GM21528 (cell line): Measurements from ENCODE around the gene KRTAP5-6.

Source experiments
- ATAC-seq: cut with Tn5 transposase; IDR thresholded peaks from one replicate; pipeline ENCODE4 v1.9.1; 2021; ENCODE audit warnings: mild to moderate bottlenecking, moderate library complexity; ENCODE audit not compliant: unreplicated experiment, low FRiP score

Gene KRTAP5-6

DNA sequence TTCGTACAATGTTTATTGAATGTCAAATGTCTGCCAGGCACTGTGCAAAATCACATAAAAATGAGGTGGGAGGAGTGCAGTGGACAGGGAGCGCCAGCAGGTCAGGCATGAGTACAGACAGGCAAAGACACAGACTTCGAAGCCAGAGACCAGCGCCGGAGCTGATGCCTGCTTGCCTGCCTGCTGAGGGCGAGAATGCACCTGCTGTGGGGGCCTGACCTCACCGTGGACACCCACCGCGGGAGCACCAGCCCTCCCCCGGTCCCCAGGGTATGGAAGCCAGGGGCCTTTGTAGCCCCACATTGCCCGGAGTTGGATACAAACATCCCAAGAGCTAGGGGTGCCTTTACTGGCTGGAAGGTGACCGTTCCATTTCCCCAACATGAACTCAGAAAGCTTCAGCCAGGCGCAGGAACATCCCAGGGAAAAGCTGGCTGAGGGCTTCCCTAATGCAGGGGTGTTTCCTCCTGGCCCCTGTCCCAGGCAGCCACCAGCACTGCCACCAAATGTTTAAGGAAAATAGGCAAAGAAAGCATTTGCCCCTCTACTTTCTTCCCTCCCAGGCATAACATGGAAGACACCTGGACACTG is 35.5 kb downstream of the KRTAP5-6 start:
- no peak for ATAC-seq

DNA sequence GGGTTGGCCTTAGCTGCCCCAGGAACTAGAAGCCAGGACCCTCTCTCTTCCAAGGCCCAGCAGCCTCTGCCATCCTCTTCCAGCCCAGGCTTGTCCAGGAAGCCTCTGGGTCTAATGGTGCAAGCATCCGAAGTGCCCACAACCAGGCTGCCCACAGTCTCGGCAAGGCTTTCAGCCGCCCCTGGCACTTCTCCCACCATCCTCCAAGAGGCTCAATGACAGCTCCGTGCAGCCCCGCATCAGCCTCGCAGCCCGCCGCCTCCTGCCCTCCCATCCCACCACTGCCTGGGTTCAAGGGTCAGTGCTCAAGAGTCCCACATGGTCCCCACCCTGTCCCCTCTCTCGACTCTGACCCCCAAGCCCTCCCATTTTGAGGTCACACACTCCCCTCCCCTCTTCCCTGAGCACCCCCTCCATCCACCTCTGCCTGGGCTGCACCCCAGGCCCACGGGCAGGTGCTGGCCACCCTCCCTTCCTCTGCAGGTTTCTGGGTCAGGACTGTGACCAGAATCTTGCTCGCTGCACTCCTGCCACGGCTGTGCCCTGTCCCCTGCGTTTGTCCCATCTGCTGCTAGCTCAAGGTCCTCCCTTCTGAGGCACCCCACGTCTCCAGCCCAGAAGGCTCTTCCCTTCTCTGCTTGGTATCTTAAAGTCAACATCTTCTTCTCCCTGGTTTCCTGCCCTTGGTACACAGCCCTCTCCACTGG is 36.2 kb downstream of the KRTAP5-6 start:
- no peak for ATAC-seq

DNA sequence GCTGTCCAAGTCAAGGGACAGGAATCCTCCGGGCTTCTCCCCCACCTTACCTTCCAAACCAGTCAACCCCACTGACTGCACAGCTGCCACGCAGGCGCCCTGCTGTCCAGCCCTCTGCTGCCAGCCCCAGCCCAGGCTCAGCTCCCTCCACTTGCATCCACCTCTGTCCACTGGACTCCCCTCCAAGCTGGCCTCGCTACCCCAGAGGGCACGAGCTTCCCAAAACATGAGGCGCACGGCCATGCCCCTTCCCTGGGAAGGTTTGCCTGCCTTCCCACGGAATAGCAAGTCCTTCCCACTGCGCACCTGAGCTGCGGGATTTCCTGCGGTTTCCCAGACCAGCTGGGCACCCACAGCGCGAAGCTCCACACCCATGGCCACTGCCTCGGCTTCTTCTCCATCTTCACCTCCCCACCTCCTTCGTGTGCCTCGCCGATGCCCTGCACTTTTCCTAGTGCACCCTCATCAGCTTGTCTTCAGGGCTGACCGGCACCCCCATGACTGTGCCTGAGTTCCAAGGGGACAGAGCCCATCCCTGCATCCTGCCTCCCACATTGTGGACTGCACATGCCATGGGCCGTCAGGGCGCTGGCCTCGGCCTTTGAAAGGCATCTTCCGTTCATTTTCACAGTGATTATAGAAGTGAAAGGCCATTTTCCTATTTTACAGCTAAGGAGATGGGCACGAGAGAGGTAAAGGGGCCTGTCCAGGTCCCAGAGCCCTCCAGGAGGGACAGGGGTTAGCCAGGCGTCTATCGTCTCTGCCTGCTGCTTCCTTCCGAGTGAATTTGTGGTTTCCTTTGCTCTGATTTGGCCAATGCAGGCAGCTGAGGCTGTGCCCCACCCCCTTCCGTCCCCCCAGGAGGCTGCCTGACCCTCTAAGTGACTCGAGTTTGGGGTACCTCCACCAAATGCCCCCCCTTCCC is 37.0 kb downstream of the KRTAP5-6 start:
- no peak for ATAC-seq

DNA sequence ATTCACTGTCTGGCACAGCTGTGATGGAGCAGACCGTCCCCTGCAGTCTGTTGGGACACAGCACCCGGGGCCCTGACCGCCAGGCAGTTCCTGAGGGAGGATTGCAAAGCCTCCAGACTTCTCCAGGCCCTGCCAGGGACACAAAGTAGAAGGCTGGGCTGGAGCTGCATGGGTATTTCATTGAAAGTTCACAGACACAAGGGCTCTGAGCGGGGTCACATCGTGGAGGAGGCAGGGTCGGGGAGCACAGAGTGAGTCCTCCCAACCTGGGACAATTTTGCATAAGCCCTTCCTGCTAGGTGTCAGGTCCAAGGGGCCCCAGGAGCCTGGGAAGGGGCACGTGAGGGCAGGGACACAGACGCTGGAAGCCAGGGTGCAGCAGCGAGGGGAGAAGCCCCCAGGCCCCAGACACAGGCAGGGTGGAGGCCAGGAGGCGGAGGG is 37.7 kb downstream of the KRTAP5-6 start:
- no peak for ATAC-seq

DNA sequence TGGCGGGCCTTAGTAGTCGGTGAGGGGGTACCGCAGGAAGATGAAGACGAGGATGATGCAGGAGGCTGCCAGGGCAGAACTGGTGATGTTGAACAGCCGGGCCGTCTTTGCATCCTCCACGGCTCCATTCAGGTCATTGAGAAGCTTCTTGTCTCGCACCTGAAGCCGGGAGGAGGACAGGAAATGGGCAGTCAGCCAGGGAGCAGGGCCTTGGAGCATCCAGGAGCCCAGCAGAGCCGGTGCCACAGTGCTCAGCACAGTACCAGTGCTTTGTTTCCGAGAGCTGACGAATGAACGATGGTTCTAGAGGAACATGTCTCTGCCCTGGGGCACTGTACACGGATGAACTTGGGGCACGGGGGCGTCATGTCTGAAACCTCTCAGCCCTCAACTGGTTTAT is 38.3 kb downstream of the KRTAP5-6 start:
- ATAC-seq = no peak

DNA sequence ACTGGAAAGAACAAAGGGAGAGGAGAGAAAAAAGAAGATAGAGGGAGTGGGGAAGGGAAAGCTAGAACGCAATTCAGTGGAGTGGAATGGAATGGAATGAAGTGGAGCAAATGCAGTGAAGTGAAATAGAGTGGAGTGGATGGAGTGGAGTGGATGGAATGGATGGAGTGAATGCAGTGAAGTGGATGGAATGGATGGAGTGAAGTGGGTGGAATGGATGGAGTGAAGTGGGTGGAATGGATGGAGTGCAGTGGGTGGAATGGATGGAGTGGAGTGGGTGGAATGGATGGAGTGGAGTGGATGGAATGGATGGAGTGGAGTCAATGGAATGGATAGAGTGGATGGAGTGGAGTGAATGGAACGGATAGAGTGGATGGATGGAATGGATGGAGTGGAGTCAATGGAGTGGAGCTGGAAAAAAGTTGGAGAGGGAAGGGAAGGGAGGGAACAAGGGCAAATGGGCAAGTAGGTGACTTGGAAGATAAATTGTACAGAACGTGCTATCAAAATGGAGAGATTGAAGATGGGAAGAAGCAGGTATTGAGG is 39.5 kb downstream of the KRTAP5-6 start:
- no peak for ATAC-seq

DNA sequence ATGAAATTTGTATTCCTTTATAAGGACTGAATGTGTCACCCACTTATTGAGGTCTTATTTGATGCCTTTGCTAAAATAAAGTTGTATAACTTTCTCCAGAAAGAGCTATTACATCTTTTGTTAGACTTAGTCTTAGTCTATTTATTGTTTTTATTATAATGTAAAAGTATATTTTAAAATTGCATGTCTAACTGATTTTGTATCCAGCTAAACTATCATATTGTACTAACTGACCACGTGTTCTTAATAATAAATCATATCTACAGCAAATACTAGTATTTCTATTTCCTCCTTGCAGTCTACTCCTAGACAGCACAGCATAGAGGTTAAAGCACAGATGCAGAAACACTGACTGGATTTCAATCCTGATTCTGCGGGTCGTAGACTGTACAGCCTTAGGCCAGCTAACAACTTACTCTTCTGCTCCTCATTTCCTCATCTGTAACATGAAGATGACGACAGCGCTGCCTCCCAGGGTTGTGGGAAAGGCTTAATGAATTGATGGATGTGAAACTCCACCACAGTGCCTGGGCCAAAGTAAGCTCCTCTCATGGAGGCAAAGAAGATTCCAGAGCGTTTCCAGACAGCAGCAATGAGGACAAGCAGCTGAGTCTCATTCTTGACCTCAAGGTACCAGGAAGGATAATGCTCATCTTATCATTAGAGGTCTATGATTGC is 40.2 kb downstream of the KRTAP5-6 start:
- no peak for ATAC-seq

DNA sequence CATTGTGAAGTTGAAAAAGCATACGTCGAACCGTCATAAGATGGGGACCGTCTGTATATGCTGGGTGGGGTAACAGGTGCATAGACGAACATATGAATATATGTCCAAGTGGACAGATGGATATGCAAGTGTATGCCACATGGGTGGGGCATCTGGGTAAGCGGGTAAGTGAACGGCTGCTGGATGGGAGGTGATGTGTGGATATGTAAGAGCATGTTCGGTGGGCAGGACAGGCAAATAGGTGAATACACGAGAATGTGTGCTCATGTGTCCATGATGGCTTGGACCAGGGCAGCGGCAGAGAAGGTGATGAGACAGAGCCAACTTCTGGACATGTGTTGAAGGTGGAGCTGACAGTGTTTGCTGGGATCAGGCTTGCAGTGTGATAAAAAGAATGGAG is 41.4 kb downstream of the KRTAP5-6 start:
- no peak for ATAC-seq

DNA sequence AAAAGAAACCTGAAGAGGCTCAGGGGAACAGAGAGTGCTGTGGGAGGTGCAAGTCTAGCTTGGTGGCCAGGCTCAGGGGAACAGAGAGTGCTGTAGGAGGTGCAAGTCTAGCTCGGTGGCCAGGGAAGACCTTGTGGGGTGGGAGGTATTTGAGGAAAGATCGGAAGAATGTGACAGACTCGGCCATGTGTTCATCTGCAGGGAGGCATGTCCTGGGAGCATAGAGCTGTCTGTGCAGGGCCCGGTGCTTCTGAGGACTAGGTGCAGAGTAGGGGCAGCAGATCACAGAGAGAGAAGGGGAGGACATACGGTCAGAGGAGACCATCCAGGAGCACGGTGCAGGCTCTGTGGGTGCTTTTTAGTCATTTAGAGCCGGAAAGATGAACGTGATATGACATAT is 42.6 kb downstream of the KRTAP5-6 start:
- ATAC-seq = no peak

DNA sequence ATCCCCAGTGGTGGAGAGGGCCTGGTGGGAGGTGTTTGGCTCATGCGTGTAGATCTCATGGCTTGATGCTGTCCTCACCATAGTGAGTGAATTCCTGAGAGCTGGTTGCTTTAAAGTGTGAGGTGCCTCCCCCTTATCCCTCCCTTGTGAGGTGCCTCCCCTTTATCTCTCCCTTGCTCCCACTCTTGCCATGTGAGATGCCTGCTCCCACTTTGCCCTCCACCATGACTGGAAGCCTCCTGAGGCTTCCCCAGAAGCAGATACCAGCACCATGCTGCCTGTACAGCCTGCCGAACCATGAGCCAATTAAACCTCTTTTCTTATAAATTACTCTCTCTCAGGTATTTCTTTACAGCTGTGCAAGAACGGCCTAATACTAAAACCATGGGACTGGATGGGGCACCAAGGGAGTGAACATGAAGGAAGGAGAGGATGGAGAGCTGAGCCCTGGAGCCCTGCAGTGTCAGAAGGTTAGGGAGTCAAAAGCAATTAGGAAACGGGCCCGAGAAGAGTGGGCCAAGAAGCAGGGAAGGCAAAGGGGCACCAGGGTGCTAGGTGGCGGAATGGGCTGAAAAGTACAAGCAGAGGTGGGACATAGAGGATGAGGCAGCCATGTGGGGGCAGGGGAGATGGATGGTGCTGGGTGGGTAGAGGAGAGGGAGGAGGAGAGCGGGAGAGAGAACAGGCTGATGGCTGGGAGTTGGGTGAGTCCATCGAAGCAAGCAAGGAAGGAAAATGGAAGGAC is 44.0 kb downstream of the KRTAP5-6 start:
- no peak for ATAC-seq

DNA sequence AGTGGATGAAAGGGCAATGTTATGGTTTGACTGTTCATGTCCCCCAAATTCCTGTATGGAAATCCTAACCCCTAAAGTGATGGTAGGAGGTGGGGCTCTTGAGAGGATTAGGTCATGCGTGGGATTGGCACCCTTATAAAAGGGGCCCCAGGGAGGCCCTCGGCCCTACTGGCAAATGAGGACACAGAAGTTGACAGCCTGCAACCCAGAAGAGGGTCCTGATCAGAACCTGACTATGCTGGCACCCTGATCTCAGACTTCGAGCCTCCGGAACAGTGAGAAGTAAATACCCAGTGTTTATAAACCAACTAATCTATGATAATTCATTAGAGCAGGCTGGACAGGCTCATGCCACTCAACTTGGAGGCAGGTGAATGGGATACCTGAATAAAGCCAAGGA is 44.7 kb downstream of the KRTAP5-6 start:
- ATAC-seq = no peak

DNA sequence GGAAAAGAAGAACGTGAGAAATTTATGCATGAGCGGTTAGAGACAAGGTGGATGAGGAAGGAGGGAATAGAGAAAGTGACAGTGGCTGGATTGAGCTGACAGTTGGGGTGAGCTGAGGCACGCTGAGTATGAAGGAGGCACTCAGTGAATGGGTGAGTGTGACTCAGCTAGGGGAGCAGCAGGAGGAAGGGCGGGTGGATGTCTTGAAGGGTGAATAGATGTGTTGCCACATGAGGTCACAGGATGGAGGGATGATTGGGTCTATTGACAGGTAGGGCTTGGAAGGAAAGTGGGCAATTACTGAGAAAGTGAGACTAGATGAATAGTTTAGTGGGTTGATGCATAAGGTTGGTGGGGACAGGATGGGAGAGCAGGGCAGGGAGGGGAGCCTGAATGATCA is 45.4 kb downstream of the KRTAP5-6 start:
- ATAC-seq = no peak

DNA sequence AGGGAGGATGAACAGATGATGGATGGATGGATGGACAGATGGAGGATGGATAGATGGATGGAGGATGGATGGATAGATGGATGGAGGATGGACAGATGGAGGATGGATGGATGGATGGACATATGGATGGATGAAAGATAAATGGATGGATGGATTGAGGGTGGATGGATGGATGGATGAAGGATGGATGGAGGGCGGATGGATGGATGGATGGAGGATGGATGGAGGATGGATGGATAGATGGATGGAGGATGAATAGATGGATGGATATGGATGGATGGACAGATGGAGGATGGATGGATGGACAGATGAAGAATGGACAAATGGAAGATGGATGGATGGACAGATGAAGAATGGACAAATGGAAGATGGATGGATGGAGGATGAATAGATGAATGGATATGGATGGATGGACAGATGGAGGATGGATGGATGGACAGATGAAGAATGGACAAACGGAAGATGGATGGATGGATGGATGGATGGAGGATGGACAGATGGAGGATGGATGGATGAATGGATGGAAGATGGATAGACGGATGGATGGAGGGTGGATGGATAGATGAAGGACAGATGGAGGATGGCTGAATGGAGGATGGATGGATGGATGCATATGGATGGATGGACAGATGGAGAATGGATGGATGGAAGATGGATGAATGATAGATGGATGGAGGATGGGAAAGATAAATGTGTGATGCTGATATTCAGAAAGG is 46.0 kb downstream of the KRTAP5-6 start:
- ATAC-seq = no peak

DNA sequence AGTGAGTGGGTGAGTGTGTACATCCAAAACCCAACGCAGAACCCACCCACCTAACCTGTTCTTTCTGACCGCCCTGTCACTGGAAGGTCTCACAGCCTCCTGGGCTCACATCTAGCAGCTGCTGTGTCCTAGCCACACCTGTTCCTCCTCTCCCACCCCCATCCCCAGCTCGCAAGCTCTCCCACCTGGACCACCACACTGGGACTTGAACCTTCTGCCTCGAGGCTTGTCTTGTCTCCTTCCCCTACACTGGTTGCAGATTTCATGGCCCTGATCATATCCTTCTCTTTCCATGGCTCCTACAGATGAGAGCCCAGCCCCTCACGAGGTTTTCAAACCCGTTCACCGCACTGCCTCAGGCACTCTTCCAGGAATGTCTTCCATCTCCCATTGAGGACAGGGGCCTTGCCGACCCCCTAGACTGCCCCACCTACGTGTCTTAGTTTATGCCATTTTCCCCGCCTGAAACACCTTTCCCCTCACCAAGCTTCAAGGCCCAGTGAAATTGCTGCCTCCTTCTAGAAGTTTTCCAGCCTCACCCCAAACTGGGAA is 46.7 kb downstream of the KRTAP5-6 start:
- no peak for ATAC-seq

DNA sequence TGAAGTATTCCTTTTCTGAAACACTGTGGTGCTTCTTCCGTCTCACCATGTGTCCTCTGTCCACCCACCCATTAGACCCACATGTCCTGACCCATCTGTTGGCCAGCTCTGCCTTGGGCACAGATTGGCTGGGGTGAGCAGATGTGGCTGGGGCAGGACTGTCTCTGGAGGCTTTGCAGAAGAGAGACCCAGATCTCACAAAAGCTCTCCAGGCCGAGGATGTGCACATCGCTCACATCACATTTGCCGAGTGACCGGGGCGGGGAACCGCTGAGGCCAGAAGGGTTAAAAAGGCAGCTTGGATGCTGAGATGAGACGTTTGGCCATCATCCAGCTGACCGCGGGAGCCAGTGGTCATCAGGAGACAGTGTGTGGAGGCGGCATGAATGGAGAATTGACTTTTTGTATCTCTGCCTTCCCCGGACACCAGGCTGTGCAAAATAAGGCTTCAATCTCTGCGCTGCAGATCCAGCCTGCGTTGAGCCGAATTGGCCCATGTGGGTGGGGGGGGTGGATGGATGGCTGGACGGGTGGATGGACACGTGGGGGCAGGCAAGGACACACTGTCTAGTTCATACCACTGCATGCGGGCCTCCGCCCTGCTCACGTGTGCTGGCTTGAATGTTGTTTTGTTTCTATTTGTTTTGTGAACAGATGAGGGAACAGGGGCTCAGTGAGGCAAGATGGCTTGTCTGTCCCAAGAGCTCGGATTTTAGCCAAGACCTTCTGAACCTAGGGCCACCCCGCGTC is 47.3 kb downstream of the KRTAP5-6 start:
- no peak for ATAC-seq

DNA sequence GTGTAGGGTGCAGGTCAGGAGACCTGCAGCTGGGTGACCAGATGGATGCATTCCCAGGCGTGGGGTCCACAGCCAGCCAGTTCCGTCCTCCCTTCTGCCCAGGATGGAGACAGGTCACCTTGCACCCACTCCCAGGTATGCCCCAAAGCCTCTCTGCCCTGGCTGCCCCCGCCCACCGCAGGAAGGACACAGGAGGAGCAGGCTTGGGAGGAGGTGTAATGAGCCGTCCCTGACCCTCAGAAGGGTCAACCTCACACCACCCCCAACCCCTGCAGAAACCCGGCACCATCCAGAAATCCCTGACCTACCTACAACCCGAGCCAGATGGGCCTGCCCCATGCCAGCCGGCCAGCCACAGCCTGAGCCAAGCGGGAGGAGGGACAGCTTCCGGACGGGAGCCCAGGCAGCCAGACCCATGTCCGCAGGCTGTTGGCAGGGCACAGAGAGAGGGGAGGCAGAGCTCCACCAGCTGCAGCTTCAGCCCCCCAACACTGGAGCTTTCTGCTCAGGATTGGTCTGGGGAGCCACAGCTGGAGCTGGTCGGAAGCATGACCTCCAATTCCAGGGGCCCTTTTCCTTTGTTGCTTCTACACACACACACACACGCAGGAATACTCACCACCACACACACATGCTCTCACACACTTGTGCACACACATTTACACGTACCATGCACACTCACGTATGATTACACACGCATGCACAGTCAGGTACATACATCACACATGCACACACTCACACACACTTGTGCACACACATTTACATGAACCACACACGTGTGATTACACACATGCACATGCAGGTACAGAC is 48.1 kb downstream of the KRTAP5-6 start:
- ATAC-seq = no peak

DNA sequence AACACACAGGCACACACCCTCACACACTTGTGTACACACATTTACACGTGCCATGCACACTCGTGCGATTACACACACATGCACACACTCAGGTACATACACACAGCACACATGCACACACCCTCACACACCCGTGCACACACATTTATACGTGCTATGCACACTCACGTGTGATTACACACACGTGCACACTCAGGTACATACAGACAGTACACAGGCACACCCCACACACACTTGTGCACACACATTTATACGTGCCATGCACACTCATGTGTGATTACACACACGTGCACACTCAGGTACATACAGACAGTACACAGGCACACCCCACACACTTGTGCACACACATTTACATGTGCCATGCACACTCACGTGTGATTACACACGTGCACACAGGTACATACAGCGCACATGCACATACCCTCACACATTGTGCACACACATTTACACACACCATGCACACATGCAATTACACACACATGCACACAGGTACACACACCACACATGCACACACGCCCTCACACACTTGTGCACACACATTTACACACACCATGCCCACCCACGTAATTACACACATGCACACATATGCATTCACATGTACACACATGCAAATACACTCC is 48.8 kb downstream of the KRTAP5-6 start:
- no peak for ATAC-seq
